Cerebellar nuclear complex (tissue), 1 donor: Measurements from ENCODE around the gene RETSAT.
A peak's percentile ranks its signal among the peaks of the same experiment; 100 is the strongest.
"Not testable (repeated sequence)": the region's sequence is repeated elsewhere in the genome, so short reads cannot be mapped to it uniquely, and the experiment has no call there.

Experiments
- DNase-seq, 2 experiments: peaks; one replicate each; lab custom pipeline; 2025; lab: John Stamatoyannopoulos, UW

The RETSAT gene

DNA sequence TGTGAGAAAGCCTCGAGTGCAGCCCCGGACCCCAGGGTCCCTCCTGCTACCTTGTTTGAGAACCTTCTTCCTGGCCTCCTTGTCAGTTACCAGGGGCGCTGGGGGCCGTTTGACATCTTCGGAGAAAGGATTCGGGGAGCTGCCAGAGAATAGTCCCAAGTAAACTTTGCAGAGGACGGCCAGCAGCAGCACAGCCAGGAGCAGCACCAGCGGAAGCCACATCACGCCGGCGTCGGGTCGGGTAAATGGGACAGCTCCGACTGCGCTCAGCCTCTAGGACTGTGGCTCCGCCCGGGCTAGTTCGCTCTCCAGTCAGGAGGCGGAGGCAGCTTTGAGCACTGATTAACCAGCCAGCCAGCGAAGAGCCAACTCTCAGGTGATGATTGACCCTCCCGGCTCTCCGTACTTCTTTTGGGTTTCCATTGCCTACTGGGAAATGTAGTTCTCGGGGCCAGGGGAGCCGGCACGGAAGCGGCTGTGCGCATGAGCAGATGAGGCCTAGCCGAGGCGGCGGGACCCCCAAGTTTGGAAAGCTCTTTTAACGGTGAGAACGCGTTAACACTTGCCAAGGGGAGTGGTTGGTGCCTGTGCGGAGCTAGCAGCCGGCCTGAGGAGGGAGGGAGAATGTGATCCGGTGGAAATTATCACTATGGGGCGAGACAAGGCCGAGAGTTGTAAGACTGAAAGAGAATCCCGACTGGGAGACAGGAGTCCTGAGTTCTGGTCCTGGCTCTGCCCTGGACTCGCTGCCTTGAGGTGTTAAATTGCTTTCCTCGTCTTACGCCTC lies at the start of gene RETSAT, which contains the start of gene ELMOD3:
Gene RETSAT, minus strand, starts transcription at position 243 of the 787 bp plus-strand sequence. Its CDS starts 21 bp downstream, at position 222.
Gene ELMOD3, plus strand, starts transcription at position 484 of the 787 bp plus-strand sequence. CDS start 2,430 bp downstream, outside the sequence.
- DNase-seq: peak; percentile 37 to 94

DNA sequence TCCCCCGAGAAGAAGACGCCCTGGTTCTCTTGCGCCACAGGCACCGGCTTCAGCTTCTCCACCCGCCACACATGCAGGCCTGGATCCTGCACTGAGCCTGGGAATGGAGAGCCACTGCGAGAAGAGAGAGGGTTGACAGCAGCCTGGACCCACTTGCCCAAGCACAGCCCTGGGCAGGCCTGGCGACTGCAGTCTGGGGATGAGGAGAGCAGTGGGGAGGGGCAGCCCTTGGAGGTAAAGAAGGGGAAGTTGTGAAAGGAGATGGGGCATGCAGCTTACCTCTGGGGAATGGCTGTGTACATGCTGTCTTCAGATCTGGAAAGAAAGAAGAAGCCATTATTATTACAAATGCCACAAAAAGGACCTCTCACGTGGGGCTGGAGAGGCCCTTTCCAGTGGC lies 47.5 kb upstream of the RETSAT start:
- DNase-seq: no peak

DNA sequence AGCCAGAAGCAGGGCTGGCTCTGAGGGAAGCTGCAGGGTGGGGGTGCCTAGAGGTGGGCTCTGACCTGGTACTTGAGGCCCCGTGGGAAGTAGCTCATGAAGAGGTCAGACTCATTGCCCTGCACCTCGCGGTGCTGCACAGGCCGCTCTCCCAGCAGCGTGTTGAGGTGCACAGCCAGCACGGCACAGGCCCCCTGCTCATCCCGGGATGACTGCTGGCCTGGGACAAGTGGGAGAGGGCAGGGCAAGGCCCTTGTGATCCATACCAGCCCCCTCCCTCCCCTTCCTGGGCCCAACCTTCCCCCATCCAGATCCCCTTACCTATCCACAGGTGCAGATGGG lies 47.1 kb upstream of the RETSAT start:
- DNase-seq: no peak

DNA sequence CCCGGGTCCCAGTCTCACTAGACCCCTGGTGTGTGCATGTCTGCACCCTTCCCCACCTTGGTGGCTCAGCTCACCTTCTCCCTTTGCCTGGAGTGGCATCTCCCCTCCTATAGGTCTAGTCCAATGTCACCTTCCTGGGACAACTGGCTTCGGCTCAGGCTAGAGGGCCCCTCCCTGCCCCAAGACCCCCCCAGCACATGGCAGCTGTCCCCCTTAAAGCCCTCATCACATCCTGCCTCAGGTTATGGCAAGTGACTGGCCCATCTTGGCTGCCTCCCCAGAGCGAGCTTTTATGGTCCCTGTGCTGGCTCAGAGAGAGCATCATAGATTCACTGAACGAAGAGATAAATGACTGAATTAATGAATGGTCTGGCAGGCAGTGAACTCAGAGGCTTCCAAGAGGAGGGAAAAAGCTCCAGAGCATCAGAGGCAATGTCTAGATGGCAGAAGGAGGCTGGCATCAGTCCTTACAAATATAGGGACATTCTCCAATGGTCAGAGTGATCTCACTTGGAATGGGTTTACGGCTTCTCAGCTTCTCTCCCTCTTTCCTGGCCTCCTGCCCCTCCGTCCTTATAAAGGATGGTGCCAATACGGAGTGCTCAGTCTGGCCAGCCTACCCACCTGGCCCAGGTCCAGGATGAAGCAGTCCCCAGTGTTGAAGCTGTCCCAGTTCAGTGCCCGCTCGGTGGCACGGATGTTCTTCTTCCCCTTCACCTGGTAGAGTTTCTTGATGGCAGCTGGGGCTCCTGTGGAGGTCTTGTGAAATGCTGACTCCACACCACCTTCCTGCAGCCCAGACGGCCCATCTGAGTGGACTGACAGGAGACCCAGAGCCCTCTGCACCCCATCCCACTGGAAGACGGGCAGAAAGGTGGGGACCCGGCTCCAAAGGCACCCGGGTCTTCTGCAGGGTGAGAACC lies 46.5 kb upstream of the RETSAT start:
- peak; percentile 39 to 68 for DNase-seq

DNA sequence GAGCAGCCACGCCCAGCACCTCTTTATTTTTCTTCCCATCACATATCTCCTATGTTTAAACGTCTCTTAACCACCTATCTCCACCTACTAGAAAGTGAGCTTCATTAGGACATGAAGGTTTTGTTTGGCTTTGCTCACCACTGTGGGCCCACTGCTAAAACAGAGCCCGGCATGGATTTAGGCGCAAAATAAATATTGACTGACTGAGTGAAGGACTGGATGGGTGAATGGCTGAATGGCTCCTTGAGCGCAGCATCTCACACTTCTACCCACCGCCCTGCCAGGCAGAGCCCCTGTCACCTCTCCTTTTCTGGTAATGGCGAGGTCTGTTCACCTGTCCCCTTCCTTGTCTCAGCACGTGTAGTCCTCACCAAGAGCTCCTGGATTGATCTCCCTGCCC lies 45.7 kb upstream of the RETSAT start:
- no peak for DNase-seq

DNA sequence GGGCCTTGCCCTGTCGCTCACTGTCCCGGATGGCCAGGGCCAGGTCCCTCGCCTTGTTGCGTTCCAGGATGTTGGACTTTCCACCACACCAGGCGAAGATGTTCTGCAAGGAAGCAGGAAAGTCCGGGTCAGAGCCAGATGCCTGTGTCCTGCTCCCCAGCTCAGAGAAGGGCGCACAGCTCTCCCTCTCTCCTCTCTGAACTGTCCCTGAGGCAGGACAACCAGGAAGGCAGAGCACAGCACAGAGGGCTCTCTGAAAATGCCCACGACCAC lies 44.8 kb upstream of the RETSAT start:
- no peak for DNase-seq

DNA sequence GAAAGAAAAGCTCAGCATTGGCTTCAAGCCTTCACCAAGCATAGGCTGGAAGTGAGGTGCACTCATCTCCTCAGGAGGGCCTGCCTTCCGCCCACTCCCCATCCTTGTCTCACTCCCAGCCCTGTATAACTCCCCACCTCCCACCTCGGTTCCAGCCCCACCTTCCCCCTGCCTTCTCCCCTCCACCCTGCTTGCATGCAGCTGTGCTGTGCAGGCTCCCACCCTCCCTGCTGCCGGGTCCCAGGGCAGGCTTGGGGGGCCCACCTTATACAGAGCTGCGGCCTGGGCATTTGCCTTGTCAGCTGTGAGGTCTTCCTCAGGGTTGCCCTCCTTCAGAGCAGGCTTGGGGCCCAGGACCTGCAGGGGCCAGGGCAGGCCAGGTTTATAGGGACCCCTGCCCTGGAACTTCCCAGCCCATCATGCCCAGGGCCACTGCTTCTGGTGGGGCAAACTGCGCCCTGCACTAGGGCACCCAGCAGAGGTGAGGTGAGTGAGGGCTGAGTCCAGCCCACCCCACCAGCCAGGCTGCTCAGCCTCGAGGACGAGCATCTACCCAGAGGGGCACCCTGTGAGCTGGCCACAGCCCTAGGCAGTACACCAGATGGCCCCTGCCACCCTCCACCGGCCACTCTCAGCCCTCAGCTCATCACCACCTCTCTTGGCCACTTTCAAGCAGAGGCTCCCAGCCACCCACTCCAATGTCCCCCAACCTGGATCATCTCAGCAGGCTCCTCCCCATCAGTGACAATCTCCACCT lies 44.3 kb upstream of the RETSAT start:
- no peak for DNase-seq

DNA sequence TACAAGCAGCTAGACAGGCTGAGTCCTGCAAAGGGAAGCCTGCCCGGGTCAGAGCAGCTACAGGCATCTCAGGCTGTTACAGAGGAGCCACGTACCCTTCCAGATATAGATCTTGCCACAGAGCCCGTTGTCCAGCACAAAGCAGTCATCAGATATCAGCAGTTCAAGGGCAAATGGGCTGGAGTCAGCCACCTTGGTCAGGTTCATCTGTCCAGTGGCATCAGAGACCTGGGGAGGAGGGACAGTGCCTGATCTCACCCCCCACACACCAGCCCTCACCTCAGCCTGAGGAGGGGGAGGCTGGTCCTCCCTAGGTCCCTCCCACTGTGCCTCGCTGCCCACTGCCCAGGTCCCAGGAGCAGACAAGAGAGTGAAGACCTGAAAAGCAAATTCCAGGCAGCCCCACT lies 43.6 kb upstream of the RETSAT start:
- DNase-seq: no peak

DNA sequence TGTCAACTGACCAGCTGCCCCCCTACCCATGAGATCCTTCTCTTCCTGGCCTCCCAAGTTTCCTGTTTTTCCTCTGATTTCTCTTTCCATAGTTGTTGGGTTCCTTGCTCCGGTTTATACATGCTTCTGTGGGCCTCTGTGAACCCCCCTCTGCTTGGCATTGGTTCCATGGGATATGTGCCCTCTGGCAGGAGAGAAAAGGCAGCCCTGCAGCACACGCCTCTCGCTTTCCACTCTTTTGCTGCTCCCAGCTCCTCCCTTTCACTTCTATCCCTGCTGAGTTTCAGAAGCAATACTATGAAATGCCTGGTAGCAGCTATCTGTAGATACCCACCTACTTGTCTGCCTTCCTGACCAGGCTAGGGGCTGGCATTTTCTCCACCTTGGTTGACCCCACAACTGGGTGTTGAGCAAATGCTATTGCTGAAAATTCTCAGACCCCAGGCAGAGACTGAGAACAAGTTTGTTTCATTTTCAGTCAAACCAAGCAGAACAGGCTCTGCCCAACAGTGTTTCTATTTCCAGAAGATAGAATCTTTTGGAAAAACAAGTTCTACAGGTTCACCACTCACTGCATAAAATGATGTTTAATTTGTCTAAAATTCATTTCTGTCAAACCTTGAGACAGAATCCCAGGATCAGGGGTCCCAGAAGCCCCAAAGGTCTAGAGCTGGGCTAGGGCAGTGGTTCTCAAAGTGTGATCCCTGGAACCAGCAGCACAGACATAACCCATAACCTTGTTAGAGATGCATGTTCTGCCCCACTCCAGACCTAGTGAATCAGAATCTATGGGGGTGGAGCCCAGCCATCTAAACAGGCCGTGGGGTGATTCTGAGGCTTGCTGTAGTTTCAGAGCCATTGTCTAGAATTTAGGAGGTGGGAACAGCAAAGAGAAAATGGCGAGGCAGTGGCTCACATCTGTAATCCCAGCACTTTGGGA lies 42.5 kb upstream of the RETSAT start:
- DNase-seq: no peak

DNA sequence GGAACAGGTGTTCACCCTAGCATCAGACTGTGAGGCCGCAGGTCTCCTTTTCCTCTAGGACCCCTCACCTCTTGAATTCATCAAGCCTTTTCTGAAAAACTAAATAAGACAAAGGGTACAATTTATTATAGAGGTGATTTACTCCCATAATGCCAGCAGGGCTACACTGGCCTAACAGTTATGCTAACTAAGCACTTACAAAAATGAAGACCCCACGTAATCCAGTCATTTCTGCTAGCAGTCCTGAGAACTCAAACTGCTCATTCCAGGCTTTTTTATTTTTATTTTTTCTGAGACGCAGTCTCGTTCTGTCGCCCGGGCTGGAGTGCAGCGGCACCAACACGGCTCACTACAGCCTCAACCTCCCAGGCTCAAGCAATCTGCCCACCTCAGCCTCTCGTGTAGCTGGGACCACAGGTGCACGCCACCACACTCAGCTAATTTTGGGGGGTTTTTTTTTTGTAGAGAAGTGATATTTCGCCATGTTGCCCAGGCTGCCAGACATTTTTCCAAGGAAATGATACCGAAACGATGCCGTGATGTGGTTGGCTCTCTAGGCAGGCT lies 41.7 kb upstream of the RETSAT start:
- no peak for DNase-seq

DNA sequence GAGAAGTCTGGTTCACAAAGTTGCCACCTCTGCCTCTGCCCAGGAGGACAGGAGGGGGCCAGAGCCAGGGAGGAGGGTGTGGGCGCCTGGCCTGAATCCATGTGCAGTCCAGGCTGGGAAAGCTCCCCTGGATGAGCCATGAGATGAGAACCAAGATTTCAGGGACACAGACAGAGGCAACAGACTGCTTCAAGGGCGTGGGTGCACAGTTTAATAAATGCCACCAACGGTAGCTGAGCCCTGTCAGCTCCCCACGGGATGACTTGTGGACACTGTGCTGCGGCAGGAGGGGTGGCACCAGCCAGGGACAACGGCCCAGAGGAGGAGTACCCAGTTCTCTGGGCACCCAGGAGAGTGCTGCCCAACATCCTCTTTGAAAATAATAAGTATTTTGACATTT lies 40.6 kb upstream of the RETSAT start:
- DNase-seq: no peak

DNA sequence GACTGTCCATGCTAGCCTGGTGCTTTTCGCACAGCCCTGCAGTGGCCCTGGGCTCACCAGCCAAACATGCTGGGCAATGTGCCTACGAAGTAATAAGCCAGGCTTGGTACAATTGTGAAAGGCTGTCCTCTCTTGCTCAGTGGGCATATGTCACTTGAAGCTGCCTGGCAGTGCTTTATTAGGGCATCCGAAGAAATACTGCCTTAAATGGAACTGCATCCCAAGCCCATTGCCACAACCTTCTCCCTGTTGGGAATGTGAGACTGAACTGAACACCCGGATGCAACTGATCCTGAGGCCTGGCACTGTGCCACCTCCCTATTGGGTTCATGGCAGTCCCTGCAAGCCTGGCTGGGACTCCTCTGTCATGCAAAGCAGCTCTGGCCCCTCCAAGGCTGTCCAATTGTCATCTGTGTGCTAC lies 39.9 kb upstream of the RETSAT start:
- peak; percentile 58 to 85 for DNase-seq

DNA sequence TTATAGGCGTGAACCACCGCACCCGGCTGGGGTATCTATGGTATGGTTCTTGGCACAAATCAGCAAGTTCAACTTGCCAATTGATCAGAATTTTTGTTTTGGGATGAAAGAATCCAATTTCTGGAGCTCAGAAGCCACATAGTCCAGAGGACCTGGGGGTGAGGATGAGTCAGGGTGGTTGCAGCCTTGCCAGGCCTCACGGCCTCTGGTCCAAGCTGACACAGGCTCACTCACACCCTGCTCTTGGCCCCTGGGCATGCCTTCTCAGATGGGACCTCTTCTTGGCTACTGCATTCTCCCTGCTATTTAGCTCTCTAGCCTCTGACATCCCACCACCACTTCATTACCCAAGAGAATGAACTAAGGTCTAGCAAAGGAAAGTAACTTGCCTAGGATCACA lies 39.5 kb upstream of the RETSAT start:
- DNase-seq: no peak

DNA sequence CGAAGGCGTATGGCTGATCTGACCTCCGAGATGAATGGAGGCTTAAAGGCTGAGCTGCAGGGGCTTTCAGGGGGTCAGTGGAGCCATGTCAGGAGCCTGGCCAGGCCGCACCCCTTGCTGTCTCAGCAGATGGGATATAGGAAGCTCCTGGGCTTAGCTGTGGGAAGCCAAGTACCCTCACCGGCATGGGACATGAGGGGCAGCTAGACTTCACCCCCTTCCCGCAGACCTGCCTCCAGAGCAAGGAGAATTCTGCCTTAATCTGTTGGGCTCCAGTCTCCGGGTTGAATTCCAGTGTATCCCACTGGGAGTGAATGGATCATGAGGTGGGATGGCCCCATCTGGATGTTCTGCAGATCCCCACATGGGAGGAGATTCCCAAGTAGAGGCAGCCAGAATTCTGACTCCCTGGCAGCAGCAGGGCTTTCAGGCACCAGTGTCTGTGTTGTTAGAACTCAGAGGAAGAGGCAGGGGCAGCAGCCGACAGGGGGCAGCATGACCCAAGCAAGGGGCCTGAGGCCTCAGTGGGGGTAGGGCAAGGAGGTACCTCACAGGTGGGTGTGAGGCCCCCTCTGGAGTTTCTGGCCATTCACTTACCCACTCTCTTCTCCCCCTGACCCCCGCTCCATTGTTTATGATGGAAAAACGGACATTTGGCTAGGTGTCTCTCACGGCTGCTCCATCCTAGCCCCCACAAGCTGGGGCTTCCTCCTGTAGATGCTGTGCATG lies 36.8 kb upstream of the RETSAT start:
- no peak for DNase-seq

DNA sequence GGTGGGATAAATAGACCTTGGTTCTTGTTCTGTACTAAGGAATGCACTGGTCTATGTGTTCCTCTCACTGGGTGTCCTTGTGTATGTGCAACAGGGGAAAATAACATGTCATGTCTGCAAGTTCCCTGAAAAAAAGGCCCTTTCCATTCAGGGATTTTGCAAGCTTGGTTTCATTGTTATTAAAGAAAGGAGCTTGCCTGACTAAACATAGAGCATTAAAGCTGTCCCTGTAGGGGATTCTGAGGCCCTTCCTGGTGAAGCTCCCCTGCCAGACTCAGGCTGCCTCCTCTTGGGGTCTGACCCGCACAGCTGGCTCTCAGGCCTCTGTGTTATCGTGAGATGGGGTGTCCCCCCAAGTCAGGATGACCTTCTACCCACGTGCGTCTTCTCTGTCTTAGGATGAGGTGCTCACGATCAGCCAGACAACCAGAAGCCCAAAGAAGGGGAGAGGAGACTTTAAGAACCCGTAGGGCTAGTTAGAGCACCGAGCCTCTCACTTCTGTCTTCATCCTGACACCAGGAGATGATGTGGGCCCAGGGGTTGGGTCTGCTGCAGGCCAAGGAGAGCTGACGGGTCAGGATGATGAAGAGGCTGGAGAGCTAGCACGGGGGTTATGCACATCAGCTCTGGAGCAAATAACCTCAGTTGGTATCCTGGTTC lies 34.7 kb upstream of the RETSAT start:
- DNase-seq: no peak

DNA sequence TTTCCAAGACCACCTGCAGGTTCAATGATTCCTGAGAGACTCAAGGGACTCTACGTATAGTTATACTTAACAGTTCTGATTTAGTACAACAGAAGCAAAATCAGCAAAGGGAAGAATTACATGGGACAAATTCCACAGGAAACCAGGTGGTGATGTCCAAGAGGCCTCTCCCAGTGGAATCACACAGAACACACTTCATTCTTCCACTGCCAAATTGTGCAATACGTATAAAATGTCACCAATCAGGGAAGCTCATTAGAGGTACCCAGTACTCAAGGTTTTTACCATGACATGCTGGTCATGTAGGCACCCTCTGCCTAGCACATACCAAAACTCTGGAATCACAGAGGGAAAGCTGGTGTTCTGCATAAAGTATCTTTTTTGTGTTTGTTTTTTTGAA lies 33.4 kb upstream of the RETSAT start:
- no peak for DNase-seq

DNA sequence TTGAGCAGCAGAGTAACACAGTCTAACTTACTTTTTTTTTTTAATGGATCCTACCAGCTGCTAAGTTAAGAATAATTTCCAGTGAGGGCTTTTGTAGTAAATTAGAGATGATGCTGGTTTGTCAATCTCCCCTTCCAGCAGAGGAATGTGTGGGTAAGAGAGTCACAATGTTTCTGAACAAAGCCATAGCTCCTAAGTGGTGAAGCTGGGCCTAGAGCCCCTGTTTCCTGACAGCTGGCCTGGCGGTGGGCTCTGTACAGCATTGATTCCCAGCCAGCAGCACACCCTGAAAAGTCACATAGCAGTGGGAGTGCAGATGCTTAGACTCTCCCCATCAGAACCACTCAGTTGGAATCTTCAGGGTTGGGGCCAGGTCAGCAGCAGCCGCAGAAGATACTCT lies 31.4 kb upstream of the RETSAT start:
- DNase-seq: no peak

DNA sequence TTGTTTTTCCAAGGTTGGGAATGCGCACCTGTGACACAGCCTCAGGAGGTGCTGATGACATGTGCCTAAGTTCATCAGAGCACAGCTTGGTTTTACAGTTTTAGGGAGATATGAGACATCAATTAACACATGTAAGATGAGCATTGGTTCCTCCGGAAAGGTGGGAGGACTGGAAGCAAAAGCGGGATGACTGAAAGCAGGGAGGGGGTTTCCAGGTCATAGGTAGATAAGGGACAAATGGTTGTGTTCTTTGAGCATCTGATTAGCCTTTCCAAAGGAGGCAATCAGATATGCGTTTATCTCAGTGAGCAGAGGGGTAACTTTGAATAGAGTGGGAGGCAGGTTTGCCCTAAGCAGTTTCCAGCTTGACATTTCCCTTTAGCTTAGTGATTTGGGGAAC lies 29.5 kb upstream of the RETSAT start:
- no peak for DNase-seq

DNA sequence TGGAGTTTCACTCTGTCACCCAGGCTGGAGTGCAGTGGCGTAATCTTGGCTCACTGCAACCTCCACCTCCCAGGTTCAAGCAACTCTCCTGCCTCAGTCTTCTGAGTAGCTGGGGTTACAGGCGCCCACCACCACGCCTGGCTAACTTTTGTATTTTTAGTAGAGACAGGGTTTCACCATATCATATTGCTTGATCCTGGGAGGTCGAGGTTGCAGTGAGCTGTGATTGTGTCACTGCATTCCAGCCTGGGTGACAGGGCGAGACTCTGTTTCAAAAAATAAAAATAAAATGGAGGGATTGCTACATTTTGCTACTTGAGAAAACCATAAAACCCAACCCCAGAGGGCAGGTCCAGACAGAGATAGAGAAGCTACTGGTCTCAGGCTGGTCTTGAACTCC lies 28.8 kb upstream of the RETSAT start:
- DNase-seq: not testable (repeated sequence)

DNA sequence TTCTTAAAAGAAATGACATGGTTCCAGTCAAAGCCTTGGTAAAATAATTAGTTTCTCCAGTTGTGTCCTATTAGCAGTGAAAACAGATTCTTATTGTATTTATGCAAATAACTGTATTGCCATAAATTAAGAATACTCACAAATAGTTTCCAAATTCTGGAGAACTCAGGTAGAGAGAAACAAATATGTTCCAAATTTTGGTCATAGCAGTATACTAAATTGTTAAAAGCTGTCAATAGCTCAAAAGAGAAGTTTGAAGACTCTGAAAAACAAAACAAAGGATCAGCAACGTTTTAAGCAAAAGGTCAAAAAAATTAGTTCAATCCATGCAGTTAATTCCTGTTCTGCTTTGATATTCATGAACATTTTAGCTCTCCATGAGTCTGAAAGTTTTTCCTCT lies 25.7 kb upstream of the RETSAT start:
- no peak for DNase-seq
